ENCODE data around the gene SLMAP.

Gene SLMAP

DNA sequence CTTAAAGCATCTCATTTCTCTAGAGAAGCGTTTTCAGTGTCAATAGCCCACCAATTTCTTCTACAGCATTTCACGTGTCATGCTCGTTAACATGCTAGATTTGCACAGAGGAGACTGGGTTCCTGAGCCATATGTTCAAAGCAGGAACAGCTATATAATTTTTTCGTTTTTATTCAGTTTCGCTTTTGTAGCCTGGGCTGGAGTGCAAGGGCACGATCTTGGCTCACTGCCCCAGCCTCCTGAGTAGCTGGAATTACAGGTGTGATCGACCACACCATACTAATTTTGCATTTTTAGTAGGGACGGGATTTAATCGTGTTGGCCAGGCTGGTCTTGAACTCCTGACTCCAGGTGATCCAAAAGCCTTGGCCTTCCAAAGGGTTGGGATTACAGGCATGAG is 6.6 kb upstream of the SLMAP start:
- no peak for TF ChIP-seq CTCF (IDR thresholded peaks at IDR 0.05; ENCODE audit: extremely low read depth, missing control alignments)
- no peak for DNase-seq (ENCODE audit: low spot score)

GRCh38 chr3:57752307-57752706 is 3.8 kb upstream of the SLMAP start:
- no peak for TF ChIP-seq CTCF (IDR thresholded peaks at IDR 0.05; ENCODE audit: extremely low read depth, missing control alignments)
- no peak for DNase-seq (ENCODE audit: low spot score)

- no peak for DNase-seq (ENCODE audit: low spot score)
- TF ChIP-seq CTCF (IDR thresholded peaks at IDR 0.05; ENCODE audit: extremely low read depth, missing control alignments): no peak
These were observed 3.1 kb upstream of the SLMAP start for GRCh38 chr3:57753016-57753415.

DNA sequence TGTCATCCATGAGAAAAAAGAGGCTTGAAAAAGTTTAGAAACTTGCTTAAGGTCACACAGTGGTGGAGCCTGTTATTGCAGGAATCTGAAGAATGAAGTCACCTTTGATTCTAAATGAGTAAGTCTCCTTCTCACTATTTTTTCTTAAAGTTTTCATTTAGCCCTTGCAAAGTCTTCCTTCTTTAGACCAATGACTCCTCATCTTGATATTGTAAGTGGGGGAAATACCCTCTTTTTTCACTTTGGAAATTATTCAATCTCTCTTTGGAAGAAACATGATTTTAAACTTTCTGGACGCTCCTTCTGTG is 787 bp upstream of the SLMAP start:
- TF ChIP-seq CTCF (IDR thresholded peaks at IDR 0.05; ENCODE audit: extremely low read depth, missing control alignments): no peak
- DNase-seq (ENCODE audit: low spot score): peak; percentile 56

DNA sequence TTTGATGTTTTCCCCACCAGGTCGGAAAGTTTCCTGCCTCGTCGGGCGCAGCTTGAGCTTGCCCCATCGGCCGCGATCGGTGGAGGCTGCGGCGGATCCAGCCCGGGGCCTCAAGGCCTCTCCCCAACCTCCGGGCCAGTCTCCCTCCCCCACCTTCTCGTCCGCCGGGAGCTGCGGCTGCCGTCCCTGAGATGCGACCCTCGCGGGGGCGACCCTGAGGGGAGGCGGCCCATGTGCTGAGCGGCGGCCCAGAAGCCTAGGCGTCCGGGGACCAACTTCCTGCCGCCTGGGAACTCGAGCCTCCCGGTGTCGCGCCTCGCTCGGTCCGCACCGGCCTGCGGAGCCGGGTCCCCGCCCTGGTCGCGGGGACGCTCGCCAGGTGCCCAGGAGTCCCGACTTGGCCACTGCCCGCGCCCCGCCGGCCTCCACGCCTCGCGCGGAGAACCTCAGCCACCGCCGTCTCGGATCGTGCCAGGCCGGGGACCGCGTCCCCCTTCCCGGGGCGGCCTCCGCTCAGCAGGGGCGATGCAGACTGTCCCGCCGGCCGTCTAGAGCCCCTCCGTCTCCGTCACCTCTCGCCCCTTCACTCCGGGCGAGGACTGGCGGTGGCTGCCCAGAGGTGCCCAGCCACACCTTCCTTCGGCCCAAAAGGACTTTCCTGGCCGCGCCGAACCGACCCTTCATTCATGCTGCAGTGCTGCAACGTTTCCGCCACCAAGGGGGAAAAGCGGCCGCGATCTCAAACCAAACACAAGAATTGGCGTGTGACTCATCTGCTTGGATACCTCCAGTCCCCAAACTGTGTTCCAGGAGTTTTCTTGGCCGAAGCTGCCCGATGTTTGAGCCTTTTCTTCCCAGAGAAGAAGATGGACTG is 656 bp downstream of the SLMAP start:
- no peak for TF ChIP-seq CTCF (IDR thresholded peaks at IDR 0.05; ENCODE audit: extremely low read depth, missing control alignments)
- peak; percentile 63 for DNase-seq (ENCODE audit: low spot score)

- no peak for TF ChIP-seq CTCF (IDR thresholded peaks at IDR 0.05; ENCODE audit: extremely low read depth, missing control alignments)
- no peak for DNase-seq (ENCODE audit: low spot score)
These were observed 1.7 kb downstream of the SLMAP start for GRCh38 chr3:57757642-57758297.

- DNase-seq (ENCODE audit: low spot score): no peak
- no peak for TF ChIP-seq CTCF (IDR thresholded peaks at IDR 0.05; ENCODE audit: extremely low read depth, missing control alignments)
These were observed 2.6 kb downstream of the SLMAP start for GRCh38 chr3:57758686-57759085.

Data from GM20000 (cell line).